Activated naive CD4-positive, alpha-beta T cell treated with anti-CD3 and anti-CD28 coated beads for 36 hours (primary cell): ENCODE measurements around the gene GID8. TPM values are rescaled to one million over a fixed set of nuclear protein-coding genes. Genes with fewer than 3 reads are reported as not detected.

Source experiments
- CTCF ChIA-PET: fragments of 350-600 bp; sonication (Branson Sonifier 250); formaldehyde crosslinking; loops from one replicate; lab custom pipeline; 2021; ENCODE audit warnings: antibody characterized with exemption; lab: Charles Lee
- DNase-seq: peaks from one replicate; pipeline ENCODE4 v3.0.0-alpha.2; 2020
- H3K27ac Mint-ChIP-seq: one replicate; pipeline ENCODE4 v1.8.0; 2021; ENCODE audit warnings: mild to moderate bottlenecking, mixed read lengths
- H3K27me3 Mint-ChIP-seq: one replicate; pipeline ENCODE4 v1.8.0; 2021; ENCODE audit warnings: low read depth, mixed read lengths
- H3K36me3 Mint-ChIP-seq: one replicate; pipeline ENCODE4 v1.8.0; 2021; ENCODE audit warnings: low read depth, mixed read lengths
- H3K4me1 Mint-ChIP-seq: one replicate; pipeline ENCODE4 v1.8.0; 2021; ENCODE audit warnings: low read depth, mixed read lengths
- H3K4me3 Mint-ChIP-seq: one replicate; pipeline ENCODE4 v1.8.0; 2021; ENCODE audit warnings: mild to moderate bottlenecking, moderate library complexity, mixed read lengths
- H3K9me3 Mint-ChIP-seq: one replicate; pipeline ENCODE4 v1.8.0; 2021; ENCODE audit warnings: mixed read lengths
- intact Hi-C: fragments of 100-400 bp; cut with micrococcal nuclease; formaldehyde crosslinking; loops from one replicate; pipeline ENCODE4 v1.15.1; 2023
- total RNA-seq, 2 experiments: library from RNA; stranded (reverse); gene quantifications; one replicate each; pipeline ENCODE4 v1.2.3, GENCODE V29; 2021

The GID8 gene
- total RNA-seq, 2 experiments from 2014 or later = 32.7 to 34.0 TPM

DNA sequence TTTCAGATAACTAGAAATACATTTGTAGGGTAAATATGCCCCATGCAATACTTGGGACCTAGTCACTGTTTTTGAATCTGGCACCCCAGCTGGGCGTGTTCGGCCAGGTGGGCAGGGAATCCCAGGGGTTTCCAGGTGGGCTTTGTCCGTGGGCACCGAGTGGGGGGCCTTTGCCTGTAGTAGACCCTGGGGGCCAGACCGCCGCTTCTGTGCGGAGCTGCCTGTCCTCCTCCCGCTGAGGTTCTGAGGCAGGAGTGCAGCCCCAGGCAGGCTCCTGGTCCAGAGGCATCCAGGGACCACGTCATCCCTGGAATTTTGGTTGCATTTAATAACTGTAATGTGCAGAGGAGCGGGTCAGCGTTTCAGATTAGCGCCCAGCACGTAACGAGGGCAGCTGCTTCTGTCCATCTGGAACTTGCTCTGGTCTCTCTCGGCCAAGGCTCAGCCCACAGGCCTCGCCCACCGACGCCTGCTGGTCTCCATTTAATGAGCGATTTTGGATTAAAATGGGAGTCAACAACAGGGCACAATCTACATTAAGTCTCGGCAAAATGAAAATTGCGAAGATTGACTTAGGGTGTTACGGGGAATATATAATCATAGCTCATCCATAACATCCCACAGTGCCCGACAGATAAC lies 56.0 kb downstream of the GID8 start:
- intact Hi-C loops = no loop called here
- Mint-ChIP-seq H3K27me3 (peaks cover 13% of the 10 kb centered on the region), H3K36me3 (no peaks in the 10 kb centered on the region), H3K4me3 (no peak overlapping the region), H3K9me3 (no peaks in the 10 kb centered on the region), H3K4me1 (peaks cover 4% of the 10 kb centered on the region), H3K27ac (no peak overlapping the region)
- CTCF ChIA-PET = no interaction called here
- no peak for DNase-seq

GRCh38 chr20:62994869-62995281 lies 56.9 kb downstream of the GID8 start:
- Mint-ChIP-seq H3K4me3 (no peak overlapping the region), H3K4me1 (no peaks in the 10 kb centered on the region), H3K27me3 (peaks cover 17% of the 10 kb centered on the region), H3K27ac (no peak overlapping the region), H3K9me3 (no peaks in the 10 kb centered on the region), H3K36me3 (no peaks in the 10 kb centered on the region)
- DNase-seq = no peak
- CTCF ChIA-PET = no interaction called here
- intact Hi-C loops = no loop called here

DNA sequence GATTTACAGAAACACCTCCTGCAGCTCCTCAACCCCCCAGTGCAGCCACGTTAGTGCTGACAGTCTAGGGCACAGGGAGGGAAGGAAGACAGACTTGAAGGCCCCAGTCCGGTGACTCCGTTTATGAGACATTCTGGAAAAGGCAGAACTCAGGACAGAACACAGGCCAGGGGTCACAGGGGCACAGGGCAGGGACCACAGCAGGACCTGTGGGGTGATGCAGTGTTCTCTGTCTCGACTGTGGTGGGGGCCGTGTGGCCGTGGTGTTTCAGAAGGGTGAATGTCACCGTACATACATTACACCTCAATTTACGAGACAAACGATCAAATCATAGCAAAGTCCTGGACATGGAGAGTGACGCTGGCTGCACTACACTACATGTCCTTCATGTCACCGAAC lies 57.5 kb downstream of the GID8 start:
- no peaks in the 10 kb centered on the region for H3K9me3 Mint-ChIP-seq
- CTCF ChIA-PET = interaction anchor here (1.0 kb wide), 1 partner anchor 23 kb away, joined by 4 read pairs; no protein-coding TSS in a partner anchor
- DNase-seq = no peak
- H3K27ac Mint-ChIP-seq = no peak overlapping the region
- intact Hi-C loops = no loop called here
- peaks cover 17% of the 10 kb centered on the region for H3K27me3 Mint-ChIP-seq
- H3K4me3 Mint-ChIP-seq = no peak overlapping the region
- H3K4me1 Mint-ChIP-seq = no peaks in the 10 kb centered on the region
- no peaks in the 10 kb centered on the region for H3K36me3 Mint-ChIP-seq

DNA sequence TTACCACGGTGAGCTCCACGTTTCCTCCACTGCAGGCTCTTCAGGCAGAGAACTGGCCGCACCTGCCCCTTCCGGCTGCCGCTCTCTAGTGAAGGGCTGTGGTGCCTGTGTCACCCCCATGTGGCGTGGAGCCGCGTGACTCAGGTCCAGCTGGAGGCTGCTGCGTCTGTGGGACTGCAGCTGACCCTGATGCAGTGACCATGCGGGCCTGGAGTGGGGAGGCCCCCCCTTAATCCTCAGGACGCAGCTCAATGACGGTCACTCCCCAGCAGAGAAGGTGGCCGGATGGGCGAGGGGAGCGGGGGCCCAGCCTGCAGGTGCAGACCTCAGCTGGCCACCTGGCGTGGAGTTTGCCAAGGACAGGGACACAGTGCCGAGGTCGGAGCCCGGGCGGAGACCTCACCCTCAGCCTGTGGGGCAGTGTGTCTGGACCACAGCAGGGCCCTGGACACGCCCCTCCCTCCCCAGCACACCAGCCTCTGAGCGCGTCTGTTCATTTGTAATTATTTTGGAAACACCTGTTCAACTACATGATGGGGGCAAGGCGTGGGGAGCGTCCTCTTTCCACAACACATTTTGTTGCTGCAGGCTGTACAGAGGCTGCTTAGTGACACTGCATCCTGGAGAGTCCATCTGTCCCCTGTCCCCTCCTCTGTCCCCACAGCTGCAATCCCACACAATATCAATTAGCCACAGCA lies 58.1 kb downstream of the GID8 start:
- H3K27ac Mint-ChIP-seq = no peak overlapping the region
- H3K4me3 Mint-ChIP-seq = no peak overlapping the region
- no peaks in the 10 kb centered on the region for H3K4me1 Mint-ChIP-seq
- peaks cover 20% of the 10 kb centered on the region for H3K27me3 Mint-ChIP-seq
- DNase-seq = no peak
- CTCF ChIA-PET = interaction anchor here (1.0 kb wide), 1 partner anchor 24 kb away, joined by 4 read pairs; no protein-coding TSS in a partner anchor
- H3K36me3 Mint-ChIP-seq = no peaks in the 10 kb centered on the region
- H3K9me3 Mint-ChIP-seq = no peaks in the 10 kb centered on the region
- intact Hi-C loops = no loop called here

- Mint-ChIP-seq H3K36me3 (no peaks in the 10 kb centered on the region), H3K4me3 (no peak overlapping the region), H3K4me1 (no peaks in the 10 kb centered on the region), H3K27me3 (peaks cover 24% of the 10 kb centered on the region), H3K9me3 (no peaks in the 10 kb centered on the region), H3K27ac (no peak overlapping the region)
- intact Hi-C loops = no loop called here
- CTCF ChIA-PET = no interaction called here
- no peak for DNase-seq
Measured at GRCh38 chr20:62996596-62996982, 58.6 kb downstream of the GID8 start.

DNA sequence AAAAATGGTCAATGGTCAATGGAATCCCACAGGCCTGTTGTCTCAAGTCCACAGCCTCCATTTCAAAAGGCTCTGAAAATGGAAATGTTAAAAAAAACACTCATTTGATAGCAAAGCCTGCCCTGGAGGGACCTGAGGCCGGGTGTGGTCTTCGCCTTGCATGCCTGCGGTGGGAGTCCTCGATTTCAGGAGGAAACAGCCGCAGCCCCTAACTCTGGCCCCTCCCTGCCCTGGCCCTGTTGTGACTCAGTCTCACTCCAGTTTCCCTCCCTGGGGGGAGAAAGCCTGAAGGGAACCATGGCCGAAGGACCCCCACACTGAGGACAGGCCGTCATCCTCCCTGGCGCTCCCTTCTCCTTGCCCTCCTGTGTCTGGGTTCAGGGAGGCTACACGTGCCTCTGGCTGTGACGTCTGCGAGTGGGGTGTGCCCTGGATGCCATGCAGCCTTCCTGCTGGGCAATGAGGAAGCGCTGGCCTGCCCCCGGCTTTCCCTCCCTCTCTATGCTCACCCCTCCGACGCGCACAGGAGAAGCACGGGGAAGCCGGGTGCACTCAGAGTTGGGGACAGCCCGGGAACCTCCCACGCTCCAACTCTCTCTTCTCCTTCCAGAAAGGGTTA lies 59.6 kb downstream of the GID8 start:
- Mint-ChIP-seq H3K4me1 (no peaks in the 10 kb centered on the region), H3K36me3 (no peaks in the 10 kb centered on the region), H3K27ac (no peak overlapping the region), H3K4me3 (no peak overlapping the region), H3K9me3 (no peaks in the 10 kb centered on the region), H3K27me3 (peaks cover 25% of the 10 kb centered on the region)
- intact Hi-C loops = no loop called here
- DNase-seq = no peak
- CTCF ChIA-PET = no interaction called here

Other genes starting within 250 kb of the GID8 start
- not detected for gene NTSR1, start 229.3 kb upstream of the GID8 start, total RNA-seq
- gene MRGBP, start 141.7 kb upstream of the GID8 start, total RNA-seq = 1 to 10 TPM; 7.3 to 8.0 TPM
- 10 to 100 TPM; 23.7 to 24.6 TPM for gene OGFR, start 133.3 kb upstream of the GID8 start, total RNA-seq
- gene COL9A3, start 121.1 kb upstream of the GID8 start, total RNA-seq = not detected
- 1 to 10 TPM; 5.4 to 5.5 TPM for gene TCFL5, start 76.3 kb upstream of the GID8 start, total RNA-seq
- 10 to 100 TPM; 49.5 to 50.3 TPM for gene DIDO1, start 11.6 kb upstream of the GID8 start, total RNA-seq
- 10 to 100 TPM; 17.4 to 20.6 TPM for gene SLC17A9, start 14.6 kb downstream of the GID8 start, total RNA-seq
- not detected for gene BHLHE23, start 68.8 kb downstream of the GID8 start, total RNA-seq